Lower lobe of right lung (tissue), 2 donors: Measurements from ENCODE around the gene ITIH6. TPM values are rescaled to one million over a fixed set of nuclear protein-coding genes. Genes with fewer than 3 reads are reported as not detected.
"Not testable (repeated sequence)": the region's sequence is repeated elsewhere in the genome, so short reads cannot be mapped to it uniquely, and the experiment has no call there.

Experiments
- ATAC-seq, 2 donors: fragments of 200-7000 bp; cut with Tn5 transposase; one replicate each; pipeline ENCODE4 v1.9.1; 2020 to 2022; ENCODE audit warnings: mild to moderate bottlenecking in 2 of 2, moderate library complexity in 2 of 2
- DNase-seq: peaks from one replicate; pipeline ENCODE4 v3.0.0-alpha.2; 2020
- H3K27ac ChIP-seq: fragments of 200-600 bp; one replicate; pipeline ENCODE4 v1.8.0; 2022
- H3K27me3 ChIP-seq: fragments of 200-600 bp; one replicate; pipeline ENCODE4 v1.8.0; 2022; ENCODE audit warnings: low read depth
- H3K36me3 ChIP-seq: fragments of 200-600 bp; one replicate; pipeline ENCODE4 v1.8.0; 2022; ENCODE audit warnings: mild to moderate bottlenecking
- H3K4me1 ChIP-seq: fragments of 200-600 bp; one replicate; pipeline ENCODE4 v1.8.0; 2022
- H3K4me3 ChIP-seq: fragments of 200-600 bp; one replicate; pipeline ENCODE4 v1.8.0; 2022; ENCODE audit warnings: mild to moderate bottlenecking
- H3K9me3 ChIP-seq: fragments of 200-600 bp; one replicate; pipeline ENCODE4 v1.8.0; 2022
- CTCF ChIP-seq: fragments of 200-600 bp; IDR thresholded peaks from one replicate; pipeline ENCODE4 v1.8.0; 2022; ENCODE audit warnings: antibody characterized with exemption, mild to moderate bottlenecking
- intact Hi-C: fragments of 100-400 bp; cut with DNase I; formaldehyde crosslinking; loops from one replicate; pipeline ENCODE4 v1.11.0; 2022
- total RNA-seq: library from RNA; stranded (reverse); fragmentation: NEBNext Ultra II Directional; extraction: Animal tissue kit (Norgen Biotek cat#: 25700); gene quantifications from one replicate; pipeline ENCODE4 v1.2.1, GENCODE V29; 2021
- donor health status: DM: no; HTN: yes; CAD: no; lungs with severe emphysema.

ITIH6 gene
- total RNA-seq, 1 donor from 2014 or later, result not detected

- ATAC-seq (no peak), DNase-seq (no peak)
- intact Hi-C loops, result no loop called here
- no peak for TF ChIP-seq CTCF
- Histone ChIP-seq H3K27ac (no peak overlapping the region), H3K36me3 (no peaks in the 10 kb centered on the region), H3K9me3 (no peaks in the 10 kb centered on the region), H3K4me3 (no peak overlapping the region), H3K27me3 (no peaks in the 10 kb centered on the region), H3K4me1 (no peaks in the 10 kb centered on the region)
These were observed 12.2 kb downstream of the ITIH6 start for GRCh38 chrX:54785901-54786300.

GRCh38 chrX:54776987-54777672 is 20.9 kb downstream of the ITIH6 start:
- no peak overlapping the region for H3K4me3 ChIP-seq
- no peaks in the 10 kb centered on the region for H3K9me3 ChIP-seq
- ATAC-seq (no peak), DNase-seq (no peak)
- no peaks in the 10 kb centered on the region for H3K4me1 ChIP-seq
- no peaks in the 10 kb centered on the region for H3K27me3 ChIP-seq
- intact Hi-C loops, result no loop called here
- no peak for TF ChIP-seq CTCF
- H3K36me3 ChIP-seq, result no peaks in the 10 kb centered on the region
- H3K27ac ChIP-seq, result no peak overlapping the region

- H3K36me3 ChIP-seq, result no peaks in the 10 kb centered on the region
- no peak for ATAC-seq
- TF ChIP-seq CTCF, result no peak
- H3K27ac ChIP-seq, result no peak overlapping the region
- no peaks in the 10 kb centered on the region for H3K27me3 ChIP-seq
- H3K9me3 ChIP-seq, result no peaks in the 10 kb centered on the region
- H3K4me3 ChIP-seq, result no peak overlapping the region
- DNase-seq, result no peak
- H3K4me1 ChIP-seq, result no peaks in the 10 kb centered on the region
- intact Hi-C loops, result no loop called here
These were observed 22.0 kb downstream of the ITIH6 start for GRCh38 chrX:54776061-54776460.

- H3K4me3 ChIP-seq, H3K27me3 ChIP-seq, intact Hi-C loops, H3K27ac ChIP-seq, DNase-seq, ATAC-seq, H3K36me3 ChIP-seq, H3K9me3 ChIP-seq, H3K4me1 ChIP-seq: not testable (repeated sequence)
These were observed 23.5 kb downstream of the ITIH6 start for GRCh38 chrX:54774391-54775094.

GRCh38 chrX:54758114-54759055 is 39.7 kb downstream of the ITIH6 start:
- no peak overlapping the region for H3K4me3 ChIP-seq
- H3K36me3 ChIP-seq, result no peaks in the 10 kb centered on the region
- DNase-seq (no peak), ATAC-seq (no peak)
- no peaks in the 10 kb centered on the region for H3K9me3 ChIP-seq
- no peak for TF ChIP-seq CTCF
- no peak overlapping the region for H3K27ac ChIP-seq
- H3K27me3 ChIP-seq, result no peaks in the 10 kb centered on the region
- no peaks in the 10 kb centered on the region for H3K4me1 ChIP-seq
- intact Hi-C loops, result no loop called here
